Large intestine (tissue), 3 donors: ENCODE data around the gene TPO. TPM values are rescaled to one million over a fixed set of nuclear protein-coding genes. Genes with fewer than 3 reads are reported as not detected.
"Not testable (repeated sequence)": the region's sequence is repeated elsewhere in the genome, so short reads cannot be mapped to it uniquely, and the experiment has no call there.

Source experiments
- DNase-seq, 2 donors: peaks; one replicate each; pipeline versions ENCODE4 v3.0.0 to v3.0.0-alpha.2; 2013
- H3K27ac ChIP-seq: one replicate; pipeline ENCODE4 v1.5.1; 2013; ENCODE audit warnings: low read length
- H3K27me3 ChIP-seq: 2 replicates; pipeline ENCODE4 v1.6.1; 2013; ENCODE audit warnings: low read length; ENCODE audit not compliant: control insufficient read depth, insufficient read depth
- H3K36me3 ChIP-seq: 2 replicates; pipeline ENCODE4 v1.6.1; 2013; ENCODE audit warnings: low read length; ENCODE audit not compliant: control insufficient read depth, insufficient read depth
- H3K4me1 ChIP-seq: one replicate; pipeline ENCODE4 v1.6.1; 2013; ENCODE audit warnings: low read length; ENCODE audit not compliant: control insufficient read depth, insufficient read depth
- H3K4me3 ChIP-seq: one replicate; pipeline ENCODE4 v1.5.1; 2013; ENCODE audit warnings: low read length
- H3K9me3 ChIP-seq: one replicate; pipeline ENCODE4 v1.6.1; 2013; ENCODE audit warnings: mild to moderate bottlenecking, low read depth, low read length, moderate library complexity; ENCODE audit not compliant: control insufficient read depth
- WGBS: methylation state at CpG from one replicate; pipeline ENCODE4 v1.1.5; 2013; ENCODE audit warnings: low lambda C conversion rate; ENCODE audit not compliant: insufficient coverage; 5-methylcytosine and 5-hydroxymethylcytosine counted together
- polyA plus RNA-seq: library from polyadenylated mRNA; unstranded; fragments of 120-200 nt; gene quantifications from one replicate; pipeline ENCODE4 v1.2.1, GENCODE V29; 2013

The TPO gene
- polyA plus RNA-seq, 1 donor: 0.30 TPM

- H3K27ac ChIP-seq, DNase-seq, H3K4me1 ChIP-seq, H3K9me3 ChIP-seq, H3K27me3 ChIP-seq, H3K4me3 ChIP-seq, H3K36me3 ChIP-seq: not testable (repeated sequence)
- WGBS: no CpG with 5 or more reads among the region's 9 CpGs
Measured at GRCh38 chr2:1492231-1492630, 79.0 kb downstream of the TPO start.

- no peaks in the 10 kb centered on the region for H3K27me3 ChIP-seq
- no CpG with 5 or more reads among the region's 15 CpGs for WGBS
- no peaks in the 10 kb centered on the region for H3K4me1 ChIP-seq
- H3K27ac ChIP-seq: no peak overlapping the region
- H3K9me3 ChIP-seq: no peaks in the 10 kb centered on the region
- no peaks in the 10 kb centered on the region for H3K36me3 ChIP-seq
- no peak overlapping the region for H3K4me3 ChIP-seq
- DNase-seq: no peak
Measured at GRCh38 chr2:1492711-1493430, 79.6 kb downstream of the TPO start.

- Histone ChIP-seq H3K4me1 (no peaks in the 10 kb centered on the region), H3K36me3 (no peaks in the 10 kb centered on the region), H3K27me3 (no peaks in the 10 kb centered on the region), H3K9me3 (no peaks in the 10 kb centered on the region), H3K27ac (no peak overlapping the region), H3K4me3 (no peak overlapping the region)
- no CpG with 5 or more reads among the region's 24 CpGs for WGBS
- no peak for DNase-seq
Measured at GRCh38 chr2:1493431-1494126, 80.3 kb downstream of the TPO start.

- WGBS: no CpG with 5 or more reads among the region's 12 CpGs
- no peak overlapping the region for H3K27ac ChIP-seq
- no peak for DNase-seq
- H3K27me3 ChIP-seq: no peaks in the 10 kb centered on the region
- no peaks in the 10 kb centered on the region for H3K4me1 ChIP-seq
- H3K4me3 ChIP-seq: no peak overlapping the region
- no peaks in the 10 kb centered on the region for H3K9me3 ChIP-seq
- no peaks in the 10 kb centered on the region for H3K36me3 ChIP-seq
Measured at GRCh38 chr2:1494257-1494656, 81.0 kb downstream of the TPO start.

GRCh38 chr2:1494906-1495305 lies 81.6 kb downstream of the TPO start:
- Histone ChIP-seq H3K27ac (no peak overlapping the region), H3K9me3 (no peaks in the 10 kb centered on the region), H3K27me3 (no peaks in the 10 kb centered on the region), H3K4me1 (no peaks in the 10 kb centered on the region), H3K4me3 (no peak overlapping the region), H3K36me3 (no peaks in the 10 kb centered on the region)
- WGBS: 100% methylated on average over 2 of the region's 9 CpGs
- no peak for DNase-seq

GRCh38 chr2:1495676-1496358 lies 82.6 kb downstream of the TPO start:
- no peaks in the 10 kb centered on the region for H3K9me3 ChIP-seq
- H3K4me1 ChIP-seq: no peaks in the 10 kb centered on the region
- no peak for DNase-seq
- H3K27me3 ChIP-seq: no peaks in the 10 kb centered on the region
- no peaks in the 10 kb centered on the region for H3K36me3 ChIP-seq
- no CpG with 5 or more reads among the region's 22 CpGs for WGBS
- H3K27ac ChIP-seq: no peak overlapping the region
- no peak overlapping the region for H3K4me3 ChIP-seq

GRCh38 chr2:1496359-1496821 lies 83.1 kb downstream of the TPO start:
- Histone ChIP-seq H3K27me3 (no peaks in the 10 kb centered on the region), H3K4me1 (no peaks in the 10 kb centered on the region), H3K9me3 (no peaks in the 10 kb centered on the region), H3K4me3 (no peak overlapping the region), H3K27ac (no peak overlapping the region), H3K36me3 (no peaks in the 10 kb centered on the region)
- no peak for DNase-seq
- no CpG with 5 or more reads among the region's 19 CpGs for WGBS

GRCh38 chr2:1497122-1497611 lies 83.9 kb downstream of the TPO start:
- no CpG with 5 or more reads among the region's 13 CpGs for WGBS
- no peak overlapping the region for H3K27ac ChIP-seq
- H3K4me1 ChIP-seq: no peaks in the 10 kb centered on the region
- DNase-seq: no peak
- no peaks in the 10 kb centered on the region for H3K27me3 ChIP-seq
- H3K36me3 ChIP-seq: no peaks in the 10 kb centered on the region
- H3K4me3 ChIP-seq: no peak overlapping the region
- H3K9me3 ChIP-seq: no peaks in the 10 kb centered on the region

GRCh38 chr2:1498176-1498575 lies 84.9 kb downstream of the TPO start:
- H3K4me3 ChIP-seq: no peak overlapping the region
- DNase-seq: no peak
- no peaks in the 10 kb centered on the region for H3K27me3 ChIP-seq
- 60% methylated on average over 2 of the region's 7 CpGs for WGBS
- no peaks in the 10 kb centered on the region for H3K4me1 ChIP-seq
- H3K27ac ChIP-seq: no peak overlapping the region
- H3K9me3 ChIP-seq: no peaks in the 10 kb centered on the region
- H3K36me3 ChIP-seq: no peaks in the 10 kb centered on the region

- no peaks in the 10 kb centered on the region for H3K36me3 ChIP-seq
- no peak overlapping the region for H3K27ac ChIP-seq
- no peak overlapping the region for H3K4me3 ChIP-seq
- no peak for DNase-seq
- H3K4me1 ChIP-seq: no peaks in the 10 kb centered on the region
- no peaks in the 10 kb centered on the region for H3K9me3 ChIP-seq
- WGBS: no CpG with 5 or more reads among the region's 13 CpGs
- H3K27me3 ChIP-seq: no peaks in the 10 kb centered on the region
Measured at GRCh38 chr2:1499033-1499795, 86.0 kb downstream of the TPO start.
